Right ventricle myocardium superior (tissue), 1 donor: ENCODE results near the gene MIDN. TPM values are rescaled to one million over a fixed set of nuclear protein-coding genes. Genes with fewer than 3 reads are reported as not detected.
"Not testable (repeated sequence)": the region's sequence is repeated elsewhere in the genome, so short reads cannot be mapped to it uniquely, and the experiment has no call there.

Source experiments
- ATAC-seq: fragments of 200-7000 bp; cut with Tn5 transposase; one replicate; pipeline ENCODE4 v1.9.1; 2020; ENCODE audit warnings: mild to moderate bottlenecking; ENCODE audit not compliant: poor library complexity
- DNase-seq: peaks from one replicate; pipeline ENCODE4 v3.0.0-alpha.2; 2020
- intact Hi-C: fragments of 100-400 bp; cut with DNase I; formaldehyde crosslinking; loops from one replicate; pipeline ENCODE4 v1.11.2; 2022
- total RNA-seq: library from RNA; stranded (reverse); fragmentation: NEBNext Ultra II Directional; extraction: Animal tissue kit (Norgen Biotek cat#: 25700); gene quantifications from one replicate; pipeline ENCODE4 v1.2.1, GENCODE V29; 2021
- donor health status: DM: no; HTN: yes; CAD: no; lungs with severe emphysema.

The MIDN gene
- total RNA-seq, 1 donor from 2014 or later: 54.1 TPM

DNA sequence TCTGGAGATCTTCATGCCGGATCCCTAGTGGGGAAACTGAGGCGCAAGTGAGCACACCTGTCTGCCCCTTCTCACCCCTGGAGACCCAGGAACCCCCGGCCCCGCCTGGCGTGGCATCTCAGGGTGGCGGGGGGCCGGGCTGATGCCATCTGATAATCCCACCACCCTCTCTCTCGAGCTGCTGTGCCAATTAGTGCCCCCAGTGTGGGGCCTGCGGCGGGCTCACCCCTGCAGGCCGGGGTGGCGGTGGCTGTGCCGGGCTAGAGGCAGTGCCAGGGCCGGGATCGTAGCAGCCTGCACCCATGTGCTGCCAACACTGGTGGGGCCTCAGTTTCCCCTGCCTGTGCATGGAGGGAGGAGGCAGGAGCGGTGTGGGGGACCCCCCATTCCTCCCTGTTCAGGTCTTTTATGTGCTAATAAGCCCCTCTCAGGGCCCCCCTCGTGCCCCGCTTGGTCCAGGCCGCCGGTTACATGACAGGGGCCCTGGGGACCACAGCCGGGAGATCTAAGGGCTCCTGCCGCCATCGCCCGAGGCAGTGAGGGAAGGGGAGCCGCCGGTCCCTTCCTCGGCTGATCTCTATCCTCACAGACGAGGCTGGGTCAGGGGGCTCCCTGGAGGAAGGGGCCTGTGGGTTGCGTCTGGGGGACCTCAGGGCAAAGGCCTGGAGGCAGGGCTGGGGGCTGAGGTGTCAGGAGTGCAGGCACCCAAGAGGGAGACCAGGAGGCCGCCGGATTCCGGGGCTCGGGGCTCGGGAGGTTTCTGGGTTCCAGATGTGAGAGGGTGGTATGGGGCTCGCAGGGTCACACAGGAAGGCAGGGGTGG, 45.6 kb downstream of the MIDN start:
- no peak for ATAC-seq
- DNase-seq: no peak
- intact Hi-C loops: no loop called here

DNA sequence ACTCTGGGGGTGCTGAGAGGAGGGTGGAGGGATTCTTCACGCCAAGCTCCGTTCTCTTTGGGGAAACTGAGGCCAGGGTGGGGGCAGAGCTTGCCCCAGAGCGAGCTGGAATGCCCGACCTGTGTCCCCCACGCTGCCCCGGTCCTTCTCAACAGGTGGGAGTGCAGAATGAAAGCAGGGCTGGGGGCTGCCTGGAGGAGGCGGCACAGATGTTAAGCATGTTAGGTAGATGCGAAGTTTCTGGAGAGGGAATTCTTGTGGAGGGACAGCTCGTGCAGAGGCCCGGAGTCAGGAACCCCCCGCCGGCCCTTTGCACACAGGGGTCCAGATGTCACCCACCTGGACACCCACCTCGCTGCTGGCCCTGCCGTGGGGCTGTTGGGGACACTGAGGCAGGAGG, 46.3 kb downstream of the MIDN start:
- intact Hi-C loops: no loop called here
- DNase-seq (no peak), ATAC-seq (no peak)

DNA sequence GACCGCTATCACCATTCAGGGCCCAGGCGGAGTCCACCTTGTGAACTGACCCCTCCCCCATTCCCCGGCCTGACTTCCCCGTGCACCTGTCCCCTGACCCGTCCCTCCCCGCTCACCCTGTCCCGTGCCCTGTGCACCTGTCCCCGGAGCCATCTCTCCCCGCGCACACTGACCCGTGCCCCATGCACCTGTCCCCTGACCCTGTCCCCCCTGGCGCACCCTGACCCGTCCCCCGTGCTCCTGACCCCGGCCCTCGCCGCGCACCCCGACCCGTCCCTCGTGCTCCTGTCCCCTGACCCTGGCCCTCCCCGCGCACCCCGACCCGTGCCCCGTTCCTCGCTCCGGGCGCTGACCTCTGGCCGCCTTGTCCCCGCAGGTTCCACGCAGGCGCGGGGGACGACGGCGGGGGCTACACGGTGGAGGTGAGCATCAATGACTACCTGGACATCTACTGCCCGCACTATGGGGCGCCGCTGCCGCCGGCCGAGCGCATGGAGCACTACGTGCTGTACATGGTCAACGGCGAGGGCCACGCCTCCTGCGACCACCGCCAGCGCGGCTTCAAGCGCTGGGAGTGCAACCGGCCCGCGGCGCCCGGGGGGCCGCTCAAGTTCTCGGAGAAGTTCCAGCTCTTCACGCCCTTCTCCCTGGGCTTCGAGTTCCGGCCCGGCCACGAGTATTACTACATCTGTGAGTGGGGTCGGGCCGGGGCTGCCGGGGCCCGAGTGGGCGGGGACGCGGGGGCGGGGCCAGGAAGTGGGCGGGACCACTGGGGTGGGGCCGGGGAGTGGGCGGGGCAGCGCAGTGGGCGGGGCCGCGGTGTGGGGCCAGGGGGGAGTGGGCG, 47.0 kb downstream of the MIDN start:
- intact Hi-C loops: no loop called here
- ATAC-seq (no peak), DNase-seq (no peak)

DNA sequence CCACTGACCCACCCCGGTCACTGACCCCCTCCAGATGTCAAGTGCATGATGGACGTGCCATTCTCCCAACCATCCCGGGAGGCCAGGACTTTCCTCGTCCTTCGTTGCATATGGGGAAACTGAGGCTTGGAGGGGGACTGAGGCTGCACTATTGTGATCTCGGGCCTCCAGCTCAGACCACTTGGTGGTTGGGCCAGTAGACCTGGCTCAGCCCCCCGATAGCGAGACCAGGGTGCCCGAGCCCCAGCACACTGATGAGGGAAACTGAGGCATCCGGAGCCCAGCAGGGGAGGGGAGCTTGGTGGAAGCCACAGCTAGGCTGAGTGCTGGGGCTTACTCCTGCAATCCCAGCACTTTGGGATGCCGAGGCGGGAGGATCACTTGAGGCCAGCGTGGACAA, 47.7 kb downstream of the MIDN start:
- ATAC-seq: no peak
- intact Hi-C loops: no loop called here
- no peak for DNase-seq

DNA sequence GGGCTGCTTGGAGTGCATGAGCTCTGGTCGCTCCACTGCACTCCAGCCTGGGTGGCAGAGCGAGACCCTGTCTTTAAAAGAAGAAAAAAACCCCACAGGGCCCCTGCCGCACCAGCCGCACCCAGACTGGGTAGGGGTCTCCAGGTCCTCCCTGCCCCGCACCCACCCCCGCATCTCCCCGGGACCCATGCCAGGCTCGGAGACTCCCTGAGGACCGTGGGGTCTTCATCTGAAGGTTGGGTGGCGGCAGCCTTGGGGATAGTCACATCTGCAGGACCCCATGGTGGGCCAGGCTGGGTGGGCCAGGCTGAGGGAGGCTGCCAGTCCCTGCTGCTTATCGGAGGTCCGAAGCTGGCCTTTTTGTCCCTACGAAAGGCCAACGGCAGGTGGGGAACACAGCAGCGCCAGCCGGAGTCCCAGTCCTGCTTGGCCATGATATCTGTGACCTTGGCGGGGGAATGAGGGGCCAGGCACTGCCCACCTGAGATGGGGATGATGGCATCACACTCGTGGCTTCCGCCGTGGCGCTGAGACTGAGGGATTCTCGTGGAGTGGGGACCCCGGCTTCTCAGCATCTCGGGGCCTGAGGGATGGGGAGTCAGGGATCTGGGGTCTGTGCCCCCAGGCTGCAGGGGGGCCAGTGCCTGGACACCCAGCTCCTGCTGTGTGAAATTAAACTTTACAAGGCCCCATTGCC, 48.3 kb downstream of the MIDN start:
- intact Hi-C loops: no loop called here
- DNase-seq: no peak
- no peak for ATAC-seq

DNA sequence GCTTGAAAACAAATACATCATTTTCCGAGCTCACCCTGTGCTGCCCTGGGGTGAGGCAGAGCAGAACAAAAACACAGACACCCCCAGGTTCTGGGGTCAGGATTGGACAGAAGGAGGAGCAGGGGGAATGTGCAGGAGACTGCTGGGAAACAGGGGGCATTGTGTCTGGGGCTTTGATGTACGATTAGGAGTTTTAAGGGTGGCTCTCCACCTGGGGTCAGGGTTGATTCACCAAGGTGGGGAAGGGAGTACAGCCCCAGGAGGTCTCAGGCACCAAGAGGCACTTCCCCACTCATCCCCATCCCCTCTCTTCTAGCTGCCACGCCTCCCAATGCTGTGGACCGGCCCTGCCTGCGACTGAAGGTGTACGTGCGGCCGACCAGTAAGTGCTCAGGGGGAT, 49.9 kb downstream of the MIDN start:
- intact Hi-C loops: no loop called here

DNA sequence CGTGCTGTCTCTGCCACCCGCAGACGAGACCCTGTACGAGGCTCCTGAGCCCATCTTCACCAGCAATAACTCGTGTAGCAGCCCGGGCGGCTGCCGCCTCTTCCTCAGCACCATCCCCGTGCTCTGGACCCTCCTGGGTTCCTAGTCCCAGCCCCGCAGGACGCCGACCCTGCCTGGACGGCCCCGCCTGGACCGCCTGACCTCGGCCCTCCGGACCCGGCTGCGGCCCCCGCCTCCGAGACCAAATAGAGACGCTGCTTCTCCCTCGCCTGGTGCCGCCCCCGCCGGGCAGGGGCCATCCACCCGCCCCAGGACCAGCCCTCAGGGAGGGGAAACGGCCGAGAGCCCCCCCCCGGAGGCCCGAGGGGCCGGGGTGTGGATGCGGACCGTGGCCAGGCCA, 51.4 kb downstream of the MIDN start:
- ATAC-seq: no peak
- intact Hi-C loops: no loop called here
- no peak for DNase-seq

More for the DNA sequence above, 49.9 kb downstream of the MIDN start:
- no peak for ATAC-seq
- DNase-seq: no peak

DNA sequence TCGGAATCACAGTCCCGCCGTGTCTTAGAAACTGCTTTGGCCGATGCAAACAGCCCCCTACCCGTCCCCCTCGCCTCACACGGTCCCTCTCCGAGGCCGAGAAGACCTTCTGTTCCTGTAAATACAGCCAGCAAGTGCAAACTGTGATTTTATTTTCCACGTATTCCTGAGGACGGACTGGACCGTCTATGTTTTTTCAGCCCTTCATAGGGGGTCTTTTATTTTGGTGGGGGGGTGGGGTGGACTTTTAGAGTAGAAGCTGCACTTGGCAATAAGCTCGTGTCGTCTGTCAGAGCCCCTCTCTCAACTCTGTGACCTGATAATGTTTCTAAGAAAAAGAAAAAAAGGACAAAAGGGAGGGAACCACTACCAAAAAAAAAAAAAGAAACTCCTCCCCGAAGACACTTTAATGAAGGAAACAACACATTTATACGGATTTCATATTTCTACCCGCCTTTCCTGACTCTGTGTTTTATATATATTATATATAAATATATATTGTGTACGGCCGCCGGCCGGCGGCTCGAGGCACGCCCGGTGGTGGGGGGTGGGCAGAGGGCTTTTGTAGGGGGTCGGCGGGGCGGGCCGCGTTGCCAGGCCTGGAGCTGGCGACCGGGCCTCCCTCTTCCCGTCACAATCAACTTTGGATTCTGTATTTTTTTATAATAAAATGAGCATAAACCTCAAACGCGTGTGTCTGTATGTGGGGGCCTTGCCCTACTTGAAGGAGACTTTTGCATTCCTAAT, 52.5 kb downstream of the MIDN start:
- DNase-seq: no peak
- ATAC-seq: no peak
- intact Hi-C loops: no loop called here

DNA sequence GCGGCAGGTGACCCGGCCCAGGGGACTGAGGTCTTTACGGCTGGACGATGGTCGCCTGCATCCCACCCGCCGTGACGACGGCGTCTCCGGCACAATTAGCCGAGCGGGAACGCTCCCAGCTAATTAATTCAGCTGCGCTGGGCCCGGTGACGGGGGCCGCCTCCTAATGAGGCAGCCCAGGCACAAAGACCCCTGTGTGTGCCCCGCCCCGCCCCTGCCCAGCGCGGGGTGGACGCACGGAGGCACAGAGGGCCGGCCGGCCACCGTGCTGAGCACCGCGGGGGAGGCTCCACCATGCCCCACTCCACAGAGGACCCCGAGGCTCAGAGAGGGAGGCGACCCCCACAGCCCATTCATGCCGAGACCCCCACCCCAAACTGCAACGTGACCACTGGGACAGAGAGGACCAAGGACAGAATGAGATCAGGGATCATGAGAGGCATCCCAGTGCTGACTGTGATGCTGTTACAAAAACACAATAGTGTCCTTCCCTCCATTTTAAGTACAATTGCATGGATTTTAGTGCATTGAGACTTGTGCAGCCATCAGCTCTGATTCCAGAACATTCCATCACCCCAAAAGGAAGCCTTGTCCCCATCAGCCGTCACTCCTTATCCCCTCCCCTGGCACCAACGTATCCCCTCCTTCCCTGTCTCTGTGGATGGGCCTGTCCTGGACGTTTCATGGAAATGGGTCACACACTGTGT, 54.3 kb downstream of the MIDN start:
- DNase-seq: no peak
- no peak for ATAC-seq

DNA sequence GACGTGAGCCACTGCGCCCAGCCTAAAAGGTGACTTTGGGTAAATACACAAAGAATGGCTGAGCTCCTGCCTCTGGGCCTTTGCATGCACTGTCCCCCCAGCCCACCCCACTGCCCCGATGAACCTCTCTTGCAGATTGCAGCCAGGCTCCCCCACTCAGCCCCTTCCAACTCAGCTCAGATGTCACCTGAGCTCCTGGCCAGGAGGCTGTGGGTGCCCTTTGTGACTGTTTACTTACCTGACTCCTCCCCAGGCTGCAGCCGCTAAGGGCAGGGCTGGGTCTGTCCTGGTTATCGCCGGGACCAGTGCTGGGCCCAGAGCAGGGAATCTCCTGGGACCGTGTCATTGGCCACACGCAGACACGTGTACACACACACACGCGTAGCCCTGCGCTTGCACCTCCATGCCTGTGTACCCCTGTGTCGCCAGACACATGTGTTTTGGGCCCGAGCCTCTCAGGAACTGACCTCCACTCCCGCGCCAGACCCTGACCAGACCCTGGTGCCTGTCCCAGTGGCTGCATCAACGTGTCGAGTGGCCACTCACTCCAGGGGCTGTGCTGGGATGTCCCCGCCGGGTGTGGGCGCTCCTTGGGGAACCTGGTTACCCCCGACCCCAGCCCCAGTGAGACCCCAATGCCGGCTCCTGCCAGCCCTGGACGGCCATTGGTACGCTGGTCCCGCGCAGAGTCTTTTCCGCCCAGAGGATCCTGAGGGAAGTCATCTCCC, 56.0 kb downstream of the MIDN start:
- no peak for ATAC-seq

More for the DNA sequence above, 54.3 kb downstream of the MIDN start:
- intact Hi-C loops: no loop called here

DNA sequence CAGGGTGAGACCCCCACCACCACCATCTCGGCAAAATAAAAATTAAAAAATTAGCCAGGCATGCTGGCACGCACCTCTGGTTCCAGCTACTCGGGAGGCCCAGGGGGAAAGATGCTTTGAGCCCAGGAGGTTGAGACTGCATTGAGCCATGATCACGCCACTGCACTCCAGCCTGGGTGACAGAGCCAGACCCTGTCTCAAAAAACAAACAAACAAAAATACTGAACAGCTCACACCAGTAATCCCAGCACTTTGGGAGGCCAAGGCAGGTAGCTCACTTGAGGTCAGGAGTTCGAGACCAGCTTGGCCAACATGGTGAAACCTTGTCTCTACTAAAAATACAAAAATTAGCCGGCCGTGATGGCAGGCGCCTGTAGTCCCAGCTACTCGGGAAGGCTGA, 57.0 kb downstream of the MIDN start:
- ATAC-seq: not testable (repeated sequence)

More for the DNA sequence above, 56.0 kb downstream of the MIDN start:
- no peak for DNase-seq
- intact Hi-C loops: no loop called here

DNA sequence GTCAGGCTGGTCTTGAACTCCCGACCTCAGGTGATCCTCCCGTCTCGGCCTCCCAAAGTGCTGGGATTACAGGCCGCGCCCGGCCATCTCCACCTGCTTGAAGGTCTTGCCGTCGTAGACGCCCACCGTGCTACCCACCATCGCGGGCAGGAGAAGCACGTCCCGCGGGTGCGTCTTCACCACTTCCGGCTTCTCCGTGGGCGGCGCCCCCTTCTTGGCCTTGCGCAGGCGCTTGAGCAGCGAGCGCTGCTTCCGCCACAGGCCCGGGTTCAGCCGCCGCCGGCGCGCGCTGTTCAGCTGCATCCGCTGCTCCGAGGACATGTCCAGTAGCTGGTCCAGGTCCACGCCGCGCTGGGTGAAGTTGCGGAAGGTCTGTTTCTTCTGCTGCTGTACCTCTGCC, 58.9 kb downstream of the MIDN start:
- ATAC-seq (no peak), DNase-seq (no peak)
- intact Hi-C loops: no loop called here

More for the DNA sequence above, 57.0 kb downstream of the MIDN start:
- intact Hi-C loops, DNase-seq: not testable (repeated sequence)

DNA sequence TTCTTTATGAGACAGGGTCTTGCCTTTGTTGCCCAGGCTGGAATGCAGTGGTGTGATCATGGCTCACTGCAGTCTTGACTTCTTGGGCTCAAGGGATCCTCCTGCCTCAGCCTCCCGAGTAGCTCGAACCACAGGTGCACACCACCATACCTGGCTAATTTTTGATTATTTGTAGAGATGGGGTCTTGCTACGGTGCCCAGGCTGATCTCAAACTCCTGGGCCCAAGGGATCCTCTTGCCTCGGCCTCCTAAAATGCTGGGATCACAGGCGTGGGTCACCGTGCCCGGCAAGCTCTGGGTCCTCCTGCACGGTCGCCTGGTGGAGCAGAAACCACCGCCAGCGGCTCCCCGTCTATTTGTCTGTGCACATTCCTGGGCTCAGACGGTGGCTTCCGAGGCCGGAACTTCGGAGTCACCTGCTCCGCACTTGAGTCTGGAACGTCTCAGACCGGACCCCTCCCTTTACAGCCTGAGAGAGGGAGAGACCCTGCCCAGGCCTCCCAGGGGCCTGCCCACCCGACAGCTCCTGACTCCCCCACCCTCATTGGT, 59.4 kb downstream of the MIDN start:
- ATAC-seq (no peak), DNase-seq (no peak)
- intact Hi-C loops: no loop called here

DNA sequence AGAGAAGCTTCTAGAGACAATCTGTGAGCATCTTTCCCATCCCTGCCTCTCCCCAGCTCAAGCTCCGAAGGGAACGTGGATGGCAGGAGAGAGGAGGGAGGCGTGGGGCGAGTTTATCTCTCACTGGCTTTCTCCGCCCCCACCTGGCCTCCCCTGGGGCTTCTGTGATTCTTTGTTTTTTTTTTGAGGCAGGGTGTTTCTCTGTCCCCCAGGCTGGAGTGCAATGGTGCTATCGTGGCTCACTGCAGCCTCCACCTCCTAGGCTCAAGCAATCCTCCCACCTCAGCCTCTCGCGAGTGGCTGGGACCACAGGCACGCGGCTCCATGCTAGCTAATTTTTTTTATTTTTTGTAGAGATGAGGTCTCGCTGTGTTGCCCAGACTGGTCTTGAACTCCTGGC, 60.3 kb downstream of the MIDN start:
- DNase-seq: no peak
- intact Hi-C loops: no loop called here
- ATAC-seq: no peak
